ENCODE data around the gene RARB. TPM values are rescaled to one million over a fixed set of nuclear protein-coding genes. Genes with fewer than 3 reads are reported as not detected.

The RARB gene
- total RNA-seq, 1 donor from 2014 or later: 28.9 TPM

DNA sequence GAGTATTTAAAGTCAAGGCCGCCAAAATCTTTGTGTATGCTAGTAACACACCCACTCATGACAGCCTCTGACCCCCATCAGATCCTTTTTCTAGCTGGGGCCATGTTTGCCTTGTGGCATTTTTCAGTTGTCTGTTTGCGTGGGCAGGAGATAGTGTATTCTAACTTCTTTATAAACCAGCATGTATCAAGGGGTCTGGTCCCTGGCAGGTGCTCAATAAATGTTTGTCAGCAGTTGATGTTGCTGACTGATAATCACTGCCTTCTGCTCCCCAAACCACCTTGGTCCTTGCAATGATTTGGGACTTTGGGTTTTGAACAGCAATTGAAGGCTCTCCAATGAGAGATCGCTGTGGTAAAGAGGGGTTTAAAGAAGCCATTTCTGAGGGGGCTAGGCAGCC lies 19.2 kb downstream of the RARB start:
- DNase-seq (ENCODE audit: low read depth, low spot score): no peak

- no peak for DNase-seq (ENCODE audit: low read depth, low spot score)
Observed at GRCh38 chr3:25447925-25448324, 19.9 kb downstream of the RARB start.

DNA sequence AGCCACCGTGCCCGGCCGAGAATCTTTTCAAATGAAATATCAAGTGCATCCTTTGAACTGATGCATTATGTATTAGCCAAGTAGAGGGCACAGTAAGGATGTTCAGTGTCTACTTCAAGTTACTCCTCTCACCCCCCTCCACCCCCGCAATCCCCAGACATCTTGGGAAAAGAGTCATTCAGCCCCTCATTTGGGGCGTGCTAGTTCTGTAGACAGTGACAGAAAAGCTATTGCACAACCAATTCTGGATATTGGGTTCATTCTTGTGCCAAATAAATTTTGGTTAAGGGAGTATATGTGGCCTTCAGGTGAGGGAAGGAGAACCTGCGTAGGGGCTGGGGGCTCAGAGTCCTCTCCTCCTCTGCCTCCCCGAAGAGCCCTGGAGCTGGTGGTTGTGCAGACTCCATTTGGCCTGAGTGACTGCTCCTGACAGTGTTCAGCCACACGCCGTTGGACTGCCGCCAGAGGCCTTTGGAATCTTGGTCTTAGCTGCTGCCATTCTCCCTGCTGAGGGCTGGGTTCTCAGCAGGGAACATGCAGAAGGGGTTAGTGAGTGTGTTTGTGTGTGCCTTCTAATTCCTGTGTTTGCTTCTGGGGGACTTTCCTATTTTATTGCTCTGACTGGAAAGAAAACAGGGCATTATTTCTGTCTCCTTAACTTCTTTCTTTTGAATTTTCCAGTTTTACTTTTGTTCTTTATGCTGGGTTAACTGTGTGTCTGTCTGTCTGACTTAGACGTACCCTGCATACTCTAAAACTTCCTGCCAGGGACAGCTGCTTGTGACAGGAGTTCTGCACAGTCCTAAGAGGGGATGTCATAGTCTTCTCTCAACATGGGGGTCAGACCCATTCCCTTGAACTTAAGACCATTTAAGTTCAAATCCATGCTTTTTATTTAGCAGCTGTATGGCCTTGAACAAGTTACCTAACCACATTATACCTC lies 21.0 kb downstream of the RARB start:
- DNase-seq (ENCODE audit: low read depth, low spot score): peak; percentile 35

DNA sequence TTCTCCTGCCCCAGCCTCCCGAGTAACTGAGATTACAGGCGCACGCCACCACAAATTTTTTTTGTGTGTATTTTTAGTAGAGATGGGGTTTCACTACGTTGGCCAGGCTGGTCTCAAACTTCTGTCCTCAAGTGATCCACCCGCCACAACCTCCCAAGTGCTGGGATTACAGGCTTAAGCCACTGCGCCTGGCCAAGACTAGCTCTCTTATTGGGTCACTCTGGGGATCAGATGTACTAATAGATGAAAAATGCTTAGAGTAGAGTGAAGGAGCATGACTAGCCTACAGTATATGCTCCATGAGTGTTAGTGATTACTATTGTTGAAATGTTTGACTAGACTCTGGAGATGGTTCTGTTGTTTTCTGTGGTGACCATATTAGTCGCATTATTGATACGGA lies 21.8 kb downstream of the RARB start:
- no peak for DNase-seq (ENCODE audit: low read depth, low spot score)

GRCh38 chr3:25452192-25452591 lies 24.1 kb downstream of the RARB start:
- no peak for DNase-seq (ENCODE audit: low read depth, low spot score)

GRCh38 chr3:25452740-25453139 lies 24.7 kb downstream of the RARB start:
- DNase-seq (ENCODE audit: low read depth, low spot score): no peak

DNA sequence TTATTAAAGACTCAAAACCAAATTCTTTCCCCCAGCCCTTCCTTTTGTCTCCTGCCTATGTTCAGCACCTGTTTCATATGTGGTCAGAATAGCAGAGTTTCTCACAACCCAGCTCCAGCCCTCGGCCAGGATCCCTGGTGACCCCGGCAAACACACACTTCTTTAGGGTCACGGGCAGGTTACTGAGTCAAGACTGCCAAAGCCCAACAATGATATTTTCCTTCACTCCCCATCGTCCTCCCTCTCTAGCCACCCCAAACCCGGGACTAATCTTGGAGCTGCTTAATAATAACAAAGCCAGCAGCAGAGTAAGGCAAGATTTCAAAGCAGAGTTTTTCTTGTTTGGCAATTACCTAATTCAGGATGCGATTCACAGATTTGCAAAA lies 25.5 kb downstream of the RARB start:
- DNase-seq (ENCODE audit: low read depth, low spot score): no peak

DNA sequence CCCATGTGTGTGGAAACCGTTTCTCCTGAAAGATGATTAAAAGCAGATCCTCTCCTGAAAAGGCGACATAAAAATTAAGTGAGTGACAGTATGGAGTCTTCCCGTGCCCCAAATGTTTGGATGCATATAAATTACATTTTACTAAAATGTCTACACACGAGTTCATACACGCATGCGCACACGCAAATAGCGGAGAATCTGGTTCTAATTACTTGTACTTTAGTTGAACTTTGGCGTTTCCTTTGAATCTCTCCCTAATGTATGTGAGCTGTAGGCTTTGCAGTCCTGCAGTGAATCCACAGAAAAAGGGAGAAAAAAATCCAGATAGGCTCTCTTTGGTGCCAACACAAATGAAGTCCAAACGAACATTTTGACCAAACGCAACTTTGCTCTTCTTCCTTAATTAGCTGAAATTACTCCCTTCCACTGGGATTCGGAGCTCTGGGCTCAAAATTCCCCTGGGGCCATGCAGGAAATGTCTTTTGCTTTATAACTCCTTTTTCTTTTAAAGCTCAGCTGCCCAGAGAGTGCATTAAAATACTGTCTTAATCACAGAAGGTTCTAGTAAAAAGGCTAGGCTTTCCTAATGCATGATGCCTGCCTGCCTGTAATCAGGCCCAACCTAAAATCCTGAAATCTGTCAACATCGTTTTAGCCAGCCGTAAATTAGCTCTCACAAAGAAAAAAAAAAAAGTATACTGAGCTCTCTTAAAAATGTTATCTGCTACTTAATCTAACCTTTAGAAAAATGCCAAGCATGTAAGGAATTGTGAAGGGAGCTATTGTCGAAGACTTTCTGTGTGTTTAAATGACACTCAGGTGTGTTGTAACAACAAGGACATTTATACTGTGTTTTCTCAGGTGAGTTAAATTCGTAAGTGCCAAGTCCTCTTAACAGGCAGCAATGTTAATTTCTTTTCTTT lies 26.2 kb downstream of the RARB start:
- DNase-seq (ENCODE audit: low read depth, low spot score): no peak

GRCh38 chr3:25455441-25456132 lies 27.5 kb downstream of the RARB start:
- no peak for DNase-seq (ENCODE audit: low read depth, low spot score)

- no peak for DNase-seq (ENCODE audit: low read depth, low spot score)
Observed at GRCh38 chr3:25456723-25457670, 28.9 kb downstream of the RARB start.

DNA sequence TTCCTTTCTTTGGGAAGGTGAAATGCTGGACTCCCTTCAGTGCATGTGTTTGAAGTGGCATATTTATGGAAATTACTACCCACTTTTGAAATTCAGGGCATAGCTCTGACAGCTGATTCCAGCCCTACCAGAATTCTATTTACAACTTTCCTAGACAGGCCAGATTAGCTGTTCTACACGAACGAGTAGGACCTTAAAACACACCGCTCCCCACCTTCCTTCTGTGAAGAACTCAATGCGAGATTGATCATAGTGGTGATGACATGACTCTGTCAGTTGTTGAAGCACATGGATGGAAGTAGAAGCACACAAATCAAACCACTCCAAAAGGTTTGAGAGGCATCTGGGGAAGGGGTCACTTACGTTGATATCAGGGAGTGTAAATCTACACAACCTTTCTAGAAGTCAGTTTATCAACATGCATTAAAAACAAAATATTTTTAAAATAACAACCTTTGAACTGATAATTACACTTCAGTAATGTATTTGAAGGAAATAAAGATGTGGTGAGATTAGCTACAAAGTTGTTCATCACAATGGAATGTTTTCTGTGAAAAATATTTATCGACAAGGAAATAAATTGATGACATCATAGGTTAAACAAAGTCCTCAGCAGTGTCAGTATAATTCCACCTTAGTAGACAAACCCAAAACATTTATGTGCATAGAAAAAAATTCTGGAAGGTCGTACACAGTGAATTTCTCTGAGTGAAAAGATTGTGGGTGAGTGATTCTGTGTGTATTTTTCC lies 29.8 kb downstream of the RARB start:
- DNase-seq (ENCODE audit: low read depth, low spot score): peak; percentile 40

DNA sequence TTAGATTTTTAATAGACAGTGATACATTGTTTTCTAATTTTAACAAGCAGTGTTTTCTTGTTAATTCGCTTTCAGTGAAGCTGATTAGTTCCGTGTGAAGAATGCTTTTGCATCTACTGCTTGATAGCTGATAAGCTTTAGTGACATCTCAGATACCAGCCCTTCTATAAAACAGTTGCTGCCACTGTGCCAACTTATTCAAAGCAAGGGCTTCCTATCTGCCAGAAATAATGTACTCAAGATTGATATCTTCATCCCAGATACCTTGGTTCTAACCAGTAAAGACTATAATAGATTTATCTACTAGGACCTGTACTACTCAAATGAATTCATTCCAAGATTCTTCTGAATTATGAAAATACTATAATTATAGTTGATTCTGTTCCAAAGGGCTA lies 30.4 kb downstream of the RARB start:
- no peak for DNase-seq (ENCODE audit: low read depth, low spot score)

DNA sequence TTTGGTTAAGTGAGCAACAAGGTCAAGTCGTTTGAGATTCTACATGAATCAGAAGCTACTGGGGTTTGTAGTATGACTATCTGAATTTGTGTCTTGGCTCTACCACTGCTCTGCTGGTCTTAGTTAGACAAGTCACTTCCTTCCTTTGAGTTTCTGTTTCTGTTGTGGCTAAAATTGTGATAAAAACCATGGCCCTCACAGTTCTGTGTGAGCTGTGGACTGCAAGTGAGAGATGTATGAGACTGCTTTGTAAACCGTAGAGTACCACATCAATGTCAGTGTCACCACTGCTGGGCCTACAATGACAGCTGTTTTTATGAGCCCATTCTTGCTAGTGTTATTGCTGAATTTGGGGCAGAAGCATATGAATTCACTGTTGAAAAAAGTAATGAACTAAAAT lies 32.7 kb downstream of the RARB start:
- peak; percentile 27 for DNase-seq (ENCODE audit: low read depth, low spot score)

GRCh38 chr3:25461946-25462345 lies 33.9 kb downstream of the RARB start:
- DNase-seq (ENCODE audit: low read depth, low spot score): no peak

- no peak for DNase-seq (ENCODE audit: low read depth, low spot score)
Observed at GRCh38 chr3:25462495-25462894, 34.4 kb downstream of the RARB start.

- DNase-seq (ENCODE audit: low read depth, low spot score): no peak
Observed at GRCh38 chr3:25463836-25464418, 35.9 kb downstream of the RARB start.

DNA sequence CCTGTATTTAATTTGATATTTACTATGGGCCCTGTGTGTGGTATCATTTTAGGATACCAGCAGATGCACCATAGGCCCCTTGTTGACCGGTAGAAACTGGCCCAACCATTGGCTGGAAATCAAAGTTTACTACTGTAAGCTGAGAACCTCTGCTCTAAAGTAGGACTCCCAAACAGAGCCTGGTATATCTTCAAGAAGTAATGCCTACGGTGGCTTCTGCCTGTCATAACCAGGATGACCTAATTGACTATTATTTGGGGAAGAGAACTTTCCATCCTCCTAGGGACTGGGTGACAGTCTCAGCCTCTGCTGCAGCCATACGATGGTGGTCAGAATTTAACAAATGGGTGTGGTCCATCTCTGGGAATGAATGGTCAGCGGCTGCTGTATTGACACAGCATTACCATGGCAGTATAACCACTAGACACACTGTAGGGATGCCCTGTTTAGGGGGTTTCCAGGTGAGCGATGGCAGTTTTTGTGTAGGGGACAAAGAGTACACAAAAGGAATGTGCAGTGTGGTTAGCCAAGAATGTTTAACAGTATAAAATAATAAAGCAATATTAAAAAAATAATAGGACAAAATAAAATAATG lies 37.3 kb downstream of the RARB start:
- DNase-seq (ENCODE audit: low read depth, low spot score): no peak

- DNase-seq (ENCODE audit: low read depth, low spot score): no peak
Observed at GRCh38 chr3:25468866-25469319, 40.8 kb downstream of the RARB start.

GRCh38 chr3:25469558-25469957 lies 41.5 kb downstream of the RARB start:
- DNase-seq (ENCODE audit: low read depth, low spot score): no peak
